ENCODE data around the gene OOEP. TPM values are rescaled to one million over a fixed set of nuclear protein-coding genes. Genes with fewer than 3 reads are reported as not detected.
A peak's percentile ranks its signal among the peaks of the same experiment; 100 is the strongest.

The OOEP gene
- total and polyA plus RNA-seq, 2 donors from 2014 or later: 0.35 TPM; not detected in 1

DNA sequence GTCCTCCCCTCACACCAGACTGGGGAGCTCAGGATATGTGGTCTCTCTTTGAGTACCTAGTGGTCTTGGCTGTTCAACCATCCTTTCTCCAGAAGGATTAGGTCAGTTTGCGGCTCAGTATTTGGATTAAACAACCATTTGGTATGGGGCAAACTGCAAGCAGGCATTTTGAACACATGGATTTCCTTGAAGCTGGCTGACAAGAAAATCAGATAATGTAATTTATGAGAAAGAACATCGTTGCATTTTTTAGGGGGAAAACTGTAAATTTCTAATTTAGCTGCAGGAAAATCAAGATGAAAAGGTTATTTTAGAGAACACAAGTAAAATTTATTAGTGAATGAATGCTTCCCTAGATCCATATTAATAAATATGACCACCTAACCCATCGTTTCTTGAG lies 40.9 kb downstream of the OOEP start:
- Histone ChIP-seq H3K9me3 (ENCODE audit: control insufficient read depth in 2 of 3, insufficient read depth in 1 of 3, low read length in 3 of 3) (no peaks in the 10 kb centered on the region), H3K27ac (ENCODE audit: low read depth in 2 of 2, low read length in 2 of 2) (no peak overlapping the region), H3K27me3 (ENCODE audit: control insufficient read depth, insufficient read depth, low read length) (no peaks in the 10 kb centered on the region), H3K4me1 (ENCODE audit: control insufficient read depth in 2 of 3, insufficient read depth in 2 of 3, low read depth in 1 of 3, low read length in 3 of 3) (no peaks in the 10 kb centered on the region), H3K4me3 (ENCODE audit: low read length in 3 of 3) (no peak overlapping the region), H3K36me3 (ENCODE audit: control insufficient read depth in 2 of 3, insufficient read depth in 3 of 3, low read length in 3 of 3) (no peaks in the 10 kb centered on the region), H3K9ac (ENCODE audit: low read length in 3 of 3) (no peak overlapping the region)
- TF ChIP-seq, protein P1, sequence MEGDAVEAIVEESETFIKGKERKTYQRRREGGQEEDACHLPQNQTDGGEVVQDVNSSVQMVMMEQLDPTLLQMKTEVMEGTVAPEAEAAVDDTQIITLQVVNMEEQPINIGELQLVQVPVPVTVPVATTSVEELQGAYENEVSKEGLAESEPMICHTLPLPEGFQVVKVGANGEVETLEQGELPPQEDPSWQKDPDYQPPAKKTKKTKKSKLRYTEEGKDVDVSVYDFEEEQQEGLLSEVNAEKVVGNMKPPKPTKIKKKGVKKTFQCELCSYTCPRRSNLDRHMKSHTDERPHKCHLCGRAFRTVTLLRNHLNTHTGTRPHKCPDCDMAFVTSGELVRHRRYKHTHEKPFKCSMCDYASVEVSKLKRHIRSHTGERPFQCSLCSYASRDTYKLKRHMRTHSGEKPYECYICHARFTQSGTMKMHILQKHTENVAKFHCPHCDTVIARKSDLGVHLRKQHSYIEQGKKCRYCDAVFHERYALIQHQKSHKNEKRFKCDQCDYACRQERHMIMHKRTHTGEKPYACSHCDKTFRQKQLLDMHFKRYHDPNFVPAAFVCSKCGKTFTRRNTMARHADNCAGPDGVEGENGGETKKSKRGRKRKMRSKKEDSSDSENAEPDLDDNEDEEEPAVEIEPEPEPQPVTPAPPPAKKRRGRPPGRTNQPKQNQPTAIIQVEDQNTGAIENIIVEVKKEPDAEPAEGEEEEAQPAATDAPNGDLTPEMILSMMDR (IDR thresholded peaks at IDR 0.05; ENCODE audit: borderline replicate concordance, extremely low read depth, insufficient read depth): no peak
- no peak for DNase-seq
- no peak for FAIRE-seq
- intact Hi-C loops (cut with DNase I): no loop called here

- intact Hi-C loops (cut with DNase I): no loop called here
- FAIRE-seq: no peak
- no peaks in the 10 kb centered on the region for H3K9me3 ChIP-seq (ENCODE audit: control insufficient read depth in 2 of 3, insufficient read depth in 1 of 3, low read length in 3 of 3)
- H3K9ac ChIP-seq (ENCODE audit: low read length in 3 of 3): no peak overlapping the region
- H3K27ac ChIP-seq (ENCODE audit: low read depth in 2 of 2, low read length in 2 of 2): no peak overlapping the region
- DNase-seq: peak in 1 of 5 donors; percentile 17
- H3K36me3 ChIP-seq (ENCODE audit: control insufficient read depth in 2 of 3, insufficient read depth in 3 of 3, low read length in 3 of 3): no peaks in the 10 kb centered on the region
- H3K27me3 ChIP-seq (ENCODE audit: control insufficient read depth, insufficient read depth, low read length): no peaks in the 10 kb centered on the region
- TF ChIP-seq, protein P1 (IDR thresholded peaks at IDR 0.05; ENCODE audit: borderline replicate concordance, extremely low read depth, insufficient read depth): no peak
- no peaks in the 10 kb centered on the region for H3K4me1 ChIP-seq (ENCODE audit: control insufficient read depth in 2 of 3, insufficient read depth in 2 of 3, low read depth in 1 of 3, low read length in 3 of 3)
- H3K4me3 ChIP-seq (ENCODE audit: low read length in 3 of 3): no peak overlapping the region
Measured at GRCh38 chr6:73325656-73326055, 44.0 kb downstream of the OOEP start.

GRCh38 chr6:73323323-73323722 lies 46.4 kb downstream of the OOEP start:
- FAIRE-seq (no peak), DNase-seq (no peak)
- Histone ChIP-seq H3K4me3 (ENCODE audit: low read length in 3 of 3) (no peak overlapping the region), H3K4me1 (ENCODE audit: control insufficient read depth in 2 of 3, insufficient read depth in 2 of 3, low read depth in 1 of 3, low read length in 3 of 3) (no peaks in the 10 kb centered on the region), H3K27me3 (ENCODE audit: control insufficient read depth, insufficient read depth, low read length) (no peaks in the 10 kb centered on the region), H3K36me3 (ENCODE audit: control insufficient read depth in 2 of 3, insufficient read depth in 3 of 3, low read length in 3 of 3) (no peaks in the 10 kb centered on the region), H3K9me3 (ENCODE audit: control insufficient read depth in 2 of 3, insufficient read depth in 1 of 3, low read length in 3 of 3) (no peaks in the 10 kb centered on the region), H3K9ac (ENCODE audit: low read length in 3 of 3) (no peak overlapping the region), H3K27ac (ENCODE audit: low read depth in 2 of 2, low read length in 2 of 2) (no peak overlapping the region)
- TF ChIP-seq, protein P1 (IDR thresholded peaks at IDR 0.05; ENCODE audit: borderline replicate concordance, extremely low read depth, insufficient read depth): no peak
- intact Hi-C loops (cut with DNase I): no loop called here

Other genes with a start within 250 kb of the OOEP start
- gene KHDC1L, start 144.4 kb downstream of the OOEP start, total RNA-seq: not detected
- not detected for gene KHDC1L, start 144.4 kb downstream of the OOEP start, polyA plus RNA-seq (ENCODE audit: insufficient read depth, low read depth, low replicate concordance)
- gene KHDC1, start 106.7 kb downstream of the OOEP start, total RNA-seq: 1.0 TPM
- 1.7 TPM for gene KHDC1, start 106.7 kb downstream of the OOEP start, polyA plus RNA-seq (ENCODE audit: insufficient read depth, low read depth, low replicate concordance)
- gene DPPA5, start 15.6 kb downstream of the OOEP start, total RNA-seq: not detected
- not detected for gene DPPA5, start 15.6 kb downstream of the OOEP start, polyA plus RNA-seq (ENCODE audit: insufficient read depth, low read depth, low replicate concordance)
- gene KHDC3L, start 7.2 kb downstream of the OOEP start, total RNA-seq: not detected
- not detected for gene KHDC3L, start 7.2 kb downstream of the OOEP start, polyA plus RNA-seq (ENCODE audit: insufficient read depth, low read depth, low replicate concordance)
- 1.4 TPM for gene DDX43, start 24.9 kb upstream of the OOEP start, total RNA-seq
- 0.15 TPM for gene DDX43, start 24.9 kb upstream of the OOEP start, polyA plus RNA-seq (ENCODE audit: insufficient read depth, low read depth, low replicate concordance)
- 5.9 TPM for gene CGAS, start 82.4 kb upstream of the OOEP start, total RNA-seq
- gene CGAS, start 82.4 kb upstream of the OOEP start, polyA plus RNA-seq (ENCODE audit: insufficient read depth, low read depth, low replicate concordance): 1.1 TPM
- gene MTO1, start 91.8 kb upstream of the OOEP start, total RNA-seq: 32.8 TPM
- 14.9 TPM for gene MTO1, start 91.8 kb upstream of the OOEP start, polyA plus RNA-seq (ENCODE audit: insufficient read depth, low read depth, low replicate concordance)
- 10,277 TPM for gene EEF1A1, start 151.1 kb upstream of the OOEP start, total RNA-seq
- 9,725 TPM for gene EEF1A1, start 151.1 kb upstream of the OOEP start, polyA plus RNA-seq (ENCODE audit: insufficient read depth, low read depth, low replicate concordance)

All from kidney (tissue), 14 donors.